HepG2 (cell line): Measurements from ENCODE around the gene ITPK1. TPM values are rescaled to one million over a fixed set of nuclear protein-coding genes. Genes with fewer than 3 reads are reported as not detected.

ENCODE experiments used
- ATAC-seq: fragments of 200-7000 bp; cut with Tn5 transposase; 3 replicates; pipeline ENCODE4 v1.9.1; 2020; ENCODE audit warnings: mild to moderate bottlenecking, moderate library complexity
- BruUV-seq: library from RNA; stranded (reverse); fragments of 400-500 nt; replicated peaks from 2 replicates; lab custom pipeline; 2021; lab: Mats Ljungman, UMichigan
- CTCF ChIA-PET: fragments of 300-600 bp; formaldehyde crosslinking; extraction: SDS; loops from one replicate; lab custom pipeline; 2021; ENCODE audit warnings: low total read pairs, inconsistent platforms, low intra/inter-chr PET ratio; lab: Yijun Ruan, JAX
- POLR2A ChIA-PET: fragments of 350-600 bp; sonication (Branson Sonifier 250); formaldehyde crosslinking; loops from one replicate; lab custom pipeline; 2020; ENCODE audit warnings: antibody characterized with exemption, inconsistent platforms; lab: Yijun Ruan, JAX
- DNase-seq: peaks from one replicate; pipeline ENCODE4 v3.0.0-alpha.2; 2015; ENCODE audit warnings: low spot score
- FAIRE-seq: peaks from 3 replicates; lab custom pipeline; 2011; peaks lifted over from hg19 to GRCh38; lab: Jason Lieb, UNC
- H2AFZ ChIP-seq: one replicate; pipeline ENCODE4 v1.6.1; 2011; ENCODE audit warnings: low read length, inconsistent platforms
- H3K27ac ChIP-seq: fragments of 300-600 bp; 3 replicates; pipeline ENCODE4 v1.8.0; 2011; ENCODE audit warnings: mixed run types, mild to moderate bottlenecking, mixed read lengths, low read length, inconsistent platforms; ENCODE audit not compliant: insufficient read depth; ENCODE audit errors: extremely low read length
- H3K27me3 ChIP-seq, 2 experiments: fragments of 200-600 bp in 1 of 2; 2 replicates in 1 of 2; 3 replicates in 1 of 2; pipeline versions ENCODE4 v1.6.0 to v1.8.0; 2011; ENCODE audit warnings: low read length in 2 of 2, mild to moderate bottlenecking in 2 of 2, moderate library complexity in 2 of 2, inconsistent platforms in 1 of 2; ENCODE audit not compliant: insufficient read depth in 2 of 2, control insufficient read depth in 1 of 2
- H3K36me3 ChIP-seq, 2 experiments: fragments of 200-600 bp in 1 of 2; replicated peaks in 1 of 2; 2 replicates in 1 of 2; 3 replicates in 1 of 2; pipeline versions ENCODE4 v1.5.1 to v1.8.0; 2011; ENCODE audit warnings: low read length in 2 of 2, inconsistent platforms in 1 of 2; ENCODE audit not compliant: insufficient read depth in 2 of 2, control insufficient read depth in 1 of 2
- H3K4me1 ChIP-seq: 2 replicates; pipeline ENCODE4 v1.5.1; 2012; ENCODE audit warnings: low read length, inconsistent platforms; ENCODE audit not compliant: insufficient read depth
- H3K4me2 ChIP-seq: 2 replicates; pipeline ENCODE4 v1.6.0; 2011; ENCODE audit warnings: low read depth, low read length, inconsistent platforms
- H3K4me3 ChIP-seq, 3 experiments: fragments of 200-600 bp in 1 of 3; sonication (generic), shearing (Covaris generic) in 1 of 3; replicated peaks in 1 of 3; 2 replicates each; pipeline ENCODE4 v1.5.1; 2011 to 2016; ENCODE audit warnings: low read length in 3 of 3, inconsistent platforms in 2 of 3, low read depth in 2 of 3, mild to moderate bottlenecking in 2 of 3, control low read depth in 1 of 3, mixed read lengths in 1 of 3; ENCODE audit not compliant: insufficient read depth in 1 of 3
- H3K79me2 ChIP-seq: one replicate; pipeline ENCODE4 v1.6.1; 2011; ENCODE audit warnings: low read length, inconsistent platforms; ENCODE audit not compliant: insufficient read depth
- H3K9ac ChIP-seq: 2 replicates; pipeline ENCODE4 v1.6.0; 2011; ENCODE audit warnings: mild to moderate bottlenecking, low read depth, low read length, inconsistent platforms; ENCODE audit not compliant: insufficient read depth
- H3K9me3 ChIP-seq: 2 replicates; pipeline ENCODE4 v1.5.1; 2012; ENCODE audit warnings: mild to moderate bottlenecking, low read length
- H4K20me1 ChIP-seq: 2 replicates; pipeline ENCODE4 v1.6.0; 2011; ENCODE audit warnings: inconsistent platforms, mild to moderate bottlenecking, low read length, moderate library complexity; ENCODE audit not compliant: insufficient read depth
- ATAD3A ChIP-seq: sonication (generic); formaldehyde crosslinking; IDR thresholded peaks from 2 replicates; pipeline ENCODE4 v1.4.0; 2020; ENCODE audit warnings: missing genetic modification reagents
- HES4 ChIP-seq: sonication (generic); formaldehyde crosslinking; IDR thresholded peaks from 2 replicates; pipeline ENCODE4 v1.9.0; 2021; ENCODE audit warnings: mild to moderate bottlenecking, missing genetic modification reagents, borderline replicate concordance
- HNF1A ChIP-seq, 2 experiments: sonication (generic) in 1 of 2; formaldehyde crosslinking in 1 of 2; IDR thresholded peaks; 2 replicates each; pipeline versions ENCODE4 v1.4.0 to v1.6.1; 2016 to 2020; ENCODE audit warnings: borderline replicate concordance in 1 of 2, low read depth in 1 of 2, mild to moderate bottlenecking in 1 of 2, missing genetic modification reagents in 1 of 2
- PPARG ChIP-seq: conservative IDR thresholded peaks from 2 replicates; pipeline ENCODE4 v1.6.1; 2016; ENCODE audit warnings: missing biosample characterization, missing genetic modification reagents
- RFX1 ChIP-seq: fragments of 450-650 bp; IDR thresholded peaks from 2 replicates; pipeline ENCODE4 v1.6.1; 2017
- TSC22D2 ChIP-seq: sonication (generic); formaldehyde crosslinking; IDR thresholded peaks from 2 replicates; pipeline ENCODE4 v1.5.1; 2020; ENCODE audit warnings: missing genetic modification reagents, mild to moderate bottlenecking, borderline replicate concordance
- ZNF121 ChIP-seq: sonication (generic); formaldehyde crosslinking; IDR thresholded peaks from 2 replicates; pipeline ENCODE4 v1.5.0; 2020; ENCODE audit warnings: mild to moderate bottlenecking, missing genetic modification reagents
- ZNF207 ChIP-seq: fragments of 450-650 bp; IDR thresholded peaks from 2 replicates; pipeline ENCODE4 v1.6.1; 2016; ENCODE audit warnings: antibody characterized with exemption, borderline replicate concordance
- ZNF232 ChIP-seq: sonication (generic); formaldehyde crosslinking; IDR thresholded peaks from 2 replicates; pipeline ENCODE4 v1.4.0; 2020; ENCODE audit warnings: missing genetic modification reagents, borderline replicate concordance
- ZNF530 ChIP-seq: sonication (generic); formaldehyde crosslinking; IDR thresholded peaks from 2 replicates; pipeline ENCODE4 v1.5.0; 2020; ENCODE audit warnings: low read depth, mild to moderate bottlenecking, missing genetic modification reagents
- ZNF607 ChIP-seq: sonication (generic); formaldehyde crosslinking; IDR thresholded peaks from 2 replicates; pipeline ENCODE4 v1.5.1; 2020; ENCODE audit warnings: missing genetic modification reagents, mild to moderate bottlenecking, borderline replicate concordance
- WGBS: methylation state at CpG from one replicate; pipeline ENCODE4 v1.1.6; 2017; ENCODE audit warnings: low lambda C conversion rate; 5-methylcytosine and 5-hydroxymethylcytosine counted together
- in situ Hi-C: cut with HindIII; loops from 2 replicates; pipeline ENCODE4 v1.10.0; 2017; ENCODE audit warnings: low pct_unique_long_range_greater_than_20kb; ENCODE audit not compliant: extremely low pct_ligation_motif_present
- intact Hi-C: fragments of 100-400 bp; cut with micrococcal nuclease; formaldehyde crosslinking; loops from one replicate; pipeline ENCODE4 v1.10.0; 2022; ENCODE audit not compliant: unreplicated experiment
- polyA plus RNA-seq, 8 experiments: library from polyadenylated mRNA; depleted of rRNA in 3 of 8; stranded (reverse) in 7 of 8; unstranded in 1 of 8; fragments of >200 nt; fragmentation: Illumina TruSeq in 4 of 8; extraction: Trizol in 4 of 8; gene quantifications; 2 replicates each; pipeline versions ENCODE4 v1.2.1 to v1.2.3, GENCODE V29; 2011 to 2016; ENCODE audit warnings: low read depth in 4 of 8, missing spikeins in 1 of 8, mixed read lengths in 1 of 8; ENCODE audit not compliant: insufficient read depth in 1 of 8
- total RNA-seq, 5 experiments: library from RNA; depleted of rRNA; stranded (reverse); fragments of >200 nt; fragmentation: Illumina TruSeq; extraction: Trizol; gene quantifications; 2 replicates each; pipeline ENCODE4 v1.2.3, GENCODE V29; 2016; ENCODE audit warnings: low read depth in 1 of 5
- TF ChIP-seq, protein P1 (sequence below): sonication (generic); formaldehyde crosslinking; IDR thresholded peaks from 2 replicates; pipeline ENCODE4 v1.9.0; 2021; ENCODE audit warnings: missing genetic modification reagents, borderline replicate concordance

The ITPK1 gene
- total and polyA plus RNA-seq, 2 of the 13 experiments (the other 11 are each of a cell fraction or from before 2014, with no cell fraction given) = 20.5 to 47.5 TPM

DNA sequence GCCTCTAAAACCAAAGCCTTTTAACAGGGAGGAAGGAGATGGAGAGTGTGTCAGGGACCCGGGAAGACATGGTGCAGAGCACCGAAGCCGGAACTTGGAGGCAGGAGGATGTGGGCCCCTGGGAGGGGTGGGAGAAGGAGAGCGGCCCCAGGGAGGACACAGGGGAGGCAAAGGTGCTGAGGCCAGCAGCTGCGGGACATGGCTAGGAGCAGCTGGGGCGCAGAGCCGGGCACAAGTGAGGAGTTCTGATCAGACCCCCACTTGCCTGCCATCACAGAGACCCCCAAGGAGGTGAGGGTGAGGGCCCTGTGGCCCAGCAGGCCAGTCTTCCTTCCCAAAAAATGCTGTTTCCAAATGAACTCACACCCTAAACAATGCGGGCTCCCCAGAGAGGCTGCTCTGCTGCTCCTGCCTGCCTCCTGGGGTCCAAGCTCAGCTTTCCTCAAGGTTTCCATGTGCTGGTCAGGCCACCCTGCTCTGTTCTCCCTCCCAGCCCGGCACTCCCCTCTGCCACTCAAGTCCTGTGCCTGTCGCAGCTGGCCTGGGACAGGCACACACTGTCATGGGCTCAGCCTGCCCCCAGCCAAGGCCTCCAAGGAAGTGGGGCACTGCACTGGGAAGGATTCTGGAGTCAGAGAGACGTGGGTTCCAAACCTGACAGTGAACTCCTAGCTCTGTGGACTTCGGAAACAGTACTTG, 168.7 kb downstream of the ITPK1 start:
- Histone ChIP-seq H2AFZ (no peak overlapping the region), H3K4me3 (no peak overlapping the region), H4K20me1 (no peaks in the 10 kb centered on the region), H3K9me3 (no peaks in the 10 kb centered on the region), H3K4me2 (no peak overlapping the region), H3K27me3 (no peaks in the 10 kb centered on the region; a peak in 1 of 5 replicates), H3K36me3 (peaks cover 11 to 13% of the 10 kb centered on the region in 2 experiments; a peak in 3 of 5 replicates), H3K4me1 (no peaks in the 10 kb centered on the region), H3K27ac (no peak overlapping the region), H3K79me2 (no peaks in the 10 kb centered on the region), H3K9ac (no peak overlapping the region)
- no peak for DNase-seq
- CTCF ChIA-PET = no interaction called here
- TF ChIP-seq ZNF607 (no peak), ZNF530 (CRISPR knock-in tag) (no peak), ZNF121 (CRISPR knock-in tag) (no peak), HNF1A (IDR thresholded peaks at IDR 0.05; ENCODE audit: low read depth) (no peak), HNF1A (CRISPR knock-in tag; IDR thresholded peaks at IDR 0.05; ENCODE audit: borderline replicate concordance) (no peak), TSC22D2 (CRISPR knock-in tag) (no peak), ATAD3A (CRISPR knock-in tag) (no peak), ZNF207 (no peak), ZNF232 (no peak), RFX1 (no peak), PPARG (no peak), HES4 (CRISPR knock-in tag) (no peak)
- TF ChIP-seq, protein P1, sequence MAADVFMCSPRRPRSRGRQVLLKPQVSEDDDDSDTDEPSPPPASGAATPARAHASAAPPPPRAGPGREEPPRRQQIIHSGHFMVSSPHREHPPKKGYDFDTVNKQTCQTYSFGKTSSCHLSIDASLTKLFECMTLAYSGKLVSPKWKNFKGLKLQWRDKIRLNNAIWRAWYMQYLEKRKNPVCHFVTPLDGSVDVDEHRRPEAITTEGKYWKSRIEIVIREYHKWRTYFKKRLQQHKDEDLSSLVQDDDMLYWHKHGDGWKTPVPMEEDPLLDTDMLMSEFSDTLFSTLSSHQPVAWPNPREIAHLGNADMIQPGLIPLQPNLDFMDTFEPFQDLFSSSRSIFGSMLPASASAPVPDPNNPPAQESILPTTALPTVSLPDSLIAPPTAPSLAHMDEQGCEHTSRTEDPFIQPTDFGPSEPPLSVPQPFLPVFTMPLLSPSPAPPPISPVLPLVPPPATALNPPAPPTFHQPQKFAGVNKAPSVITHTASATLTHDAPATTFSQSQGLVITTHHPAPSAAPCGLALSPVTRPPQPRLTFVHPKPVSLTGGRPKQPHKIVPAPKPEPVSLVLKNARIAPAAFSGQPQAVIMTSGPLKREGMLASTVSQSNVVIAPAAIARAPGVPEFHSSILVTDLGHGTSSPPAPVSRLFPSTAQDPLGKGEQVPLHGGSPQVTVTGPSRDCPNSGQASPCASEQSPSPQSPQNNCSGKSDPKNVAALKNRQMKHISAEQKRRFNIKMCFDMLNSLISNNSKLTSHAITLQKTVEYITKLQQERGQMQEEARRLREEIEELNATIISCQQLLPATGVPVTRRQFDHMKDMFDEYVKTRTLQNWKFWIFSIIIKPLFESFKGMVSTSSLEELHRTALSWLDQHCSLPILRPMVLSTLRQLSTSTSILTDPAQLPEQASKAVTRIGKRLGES (CRISPR knock-in tag) = no peak
- POLR2A ChIA-PET = no interaction called here
- no peak for FAIRE-seq
- intact Hi-C loops (no loop called here), in situ Hi-C loops (no loop called here)
- 90% methylated on average over 9 of the region's 12 CpGs for WGBS
- ATAC-seq = no peak
- BruUV-seq = no TSS peak
